ENCODE data around the gene SLC44A5.

DNA sequence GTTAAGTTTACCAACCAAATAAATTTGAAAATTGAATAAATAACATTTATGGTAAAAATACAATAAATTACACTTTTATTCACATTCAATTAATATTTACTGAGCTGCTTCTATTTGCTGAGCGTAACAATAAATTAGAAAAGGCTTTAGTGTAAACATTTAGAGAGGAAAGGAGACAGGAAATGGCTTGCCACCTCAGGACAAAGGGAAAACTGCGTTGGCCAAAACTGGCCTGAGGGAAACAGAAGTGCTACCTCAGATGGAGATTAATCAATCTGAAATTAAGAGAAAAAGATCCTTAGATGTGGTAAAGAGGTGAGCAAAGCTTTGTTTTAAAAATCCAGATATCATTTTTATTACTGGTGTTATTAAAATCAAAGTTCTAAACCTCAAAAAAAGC lies 128.0 kb downstream of the SLC44A5 start:
- TF ChIP-seq CTCF (IDR thresholded peaks at IDR 0.05) (no peak), POLR2A (IDR thresholded peaks at IDR 0.05) (no peak)
